Stimulated activated CD8-positive, alpha-beta memory T cell treated with anti-CD3 and anti-CD28 coated beads, Interleukin-7, amount 100 ng/mL, for 24 hours (primary cell): ENCODE data around the gene SPDYE3.
"Not testable (repeated sequence)": the region's sequence is repeated elsewhere in the genome, so short reads cannot be mapped to it uniquely, and the experiment has no call there.

Experiments used
- DNase-seq: peaks from one replicate; pipeline ENCODE4 v3.0.0-alpha.2; 2020; ENCODE audit warnings: low read depth

The SPDYE3 gene

GRCh38 chr7:100349757-100350156, 42.3 kb downstream of the SPDYE3 start:
- no peak for DNase-seq

- no peak for DNase-seq
Observed at GRCh38 chr7:100351657-100352058, 44.2 kb downstream of the SPDYE3 start.

- not testable (repeated sequence) for DNase-seq
Observed at GRCh38 chr7:100352230-100352781, 44.8 kb downstream of the SPDYE3 start.

- DNase-seq: no peak
Observed at GRCh38 chr7:100352984-100353684, 45.6 kb downstream of the SPDYE3 start.

GRCh38 chr7:100353685-100354330, 46.3 kb downstream of the SPDYE3 start:
- DNase-seq: no peak

GRCh38 chr7:100356416-100357068, 49.0 kb downstream of the SPDYE3 start:
- DNase-seq: no peak

GRCh38 chr7:100357131-100357561, 49.6 kb downstream of the SPDYE3 start:
- no peak for DNase-seq

- DNase-seq: no peak
Observed at GRCh38 chr7:100358027-100358856, 50.7 kb downstream of the SPDYE3 start, which contains the start of gene PILRB. TSS of gene PILRB (plus strand) at chr7:100358117. CDS start at chr7:100358303, 186 bp downstream.

GRCh38 chr7:100358857-100359212, 51.3 kb downstream of the SPDYE3 start:
- DNase-seq: no peak

GRCh38 chr7:100360135-100360854, 52.8 kb downstream of the SPDYE3 start:
- DNase-seq: no peak

GRCh38 chr7:100363098-100363497, 55.6 kb downstream of the SPDYE3 start:
- no peak for DNase-seq

- not testable (repeated sequence) for DNase-seq
Observed at GRCh38 chr7:100363797-100364196, 56.3 kb downstream of the SPDYE3 start.

GRCh38 chr7:100364480-100364879, 57.0 kb downstream of the SPDYE3 start:
- DNase-seq: no peak

- DNase-seq: not testable (repeated sequence)
Observed at GRCh38 chr7:100365998-100366367, 58.5 kb downstream of the SPDYE3 start.

- no peak for DNase-seq
Observed at GRCh38 chr7:100366411-100367250, 59.1 kb downstream of the SPDYE3 start.

- DNase-seq: no peak
Observed at GRCh38 chr7:100367251-100367620, 59.7 kb downstream of the SPDYE3 start.

GRCh38 chr7:100367676-100368613, 60.4 kb downstream of the SPDYE3 start:
- no peak for DNase-seq

GRCh38 chr7:100369105-100369504, 61.6 kb downstream of the SPDYE3 start:
- DNase-seq: no peak

GRCh38 chr7:100370303-100370702, 62.8 kb downstream of the SPDYE3 start:
- DNase-seq: no peak
